ENCODE results near the gene CD82.

The CD82 gene

DNA sequence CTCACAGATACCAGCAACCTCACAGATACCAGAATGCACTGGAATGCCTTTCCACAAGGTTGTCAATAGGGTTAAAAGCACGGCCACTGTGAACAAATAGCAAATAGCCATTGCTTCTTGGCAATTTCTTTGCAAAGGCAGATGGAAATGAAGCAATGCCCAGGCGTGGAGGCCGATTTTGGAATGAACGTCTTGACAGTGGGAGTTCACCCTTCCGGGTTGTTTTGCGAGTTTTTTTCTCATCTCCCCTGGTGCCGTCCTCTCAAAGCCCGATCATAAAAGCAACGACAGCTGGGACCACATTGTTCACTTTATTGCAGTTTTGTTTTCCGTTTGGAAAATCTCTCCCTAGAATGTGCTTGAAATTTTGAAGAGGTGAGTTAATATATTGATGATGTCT, 38.0 kb upstream of the CD82 start:
- TF ChIP-seq, protein P1, sequence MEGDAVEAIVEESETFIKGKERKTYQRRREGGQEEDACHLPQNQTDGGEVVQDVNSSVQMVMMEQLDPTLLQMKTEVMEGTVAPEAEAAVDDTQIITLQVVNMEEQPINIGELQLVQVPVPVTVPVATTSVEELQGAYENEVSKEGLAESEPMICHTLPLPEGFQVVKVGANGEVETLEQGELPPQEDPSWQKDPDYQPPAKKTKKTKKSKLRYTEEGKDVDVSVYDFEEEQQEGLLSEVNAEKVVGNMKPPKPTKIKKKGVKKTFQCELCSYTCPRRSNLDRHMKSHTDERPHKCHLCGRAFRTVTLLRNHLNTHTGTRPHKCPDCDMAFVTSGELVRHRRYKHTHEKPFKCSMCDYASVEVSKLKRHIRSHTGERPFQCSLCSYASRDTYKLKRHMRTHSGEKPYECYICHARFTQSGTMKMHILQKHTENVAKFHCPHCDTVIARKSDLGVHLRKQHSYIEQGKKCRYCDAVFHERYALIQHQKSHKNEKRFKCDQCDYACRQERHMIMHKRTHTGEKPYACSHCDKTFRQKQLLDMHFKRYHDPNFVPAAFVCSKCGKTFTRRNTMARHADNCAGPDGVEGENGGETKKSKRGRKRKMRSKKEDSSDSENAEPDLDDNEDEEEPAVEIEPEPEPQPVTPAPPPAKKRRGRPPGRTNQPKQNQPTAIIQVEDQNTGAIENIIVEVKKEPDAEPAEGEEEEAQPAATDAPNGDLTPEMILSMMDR (IDR thresholded peaks at IDR 0.05; ENCODE audit: extremely low read depth, insufficient read depth, missing control alignments), result no peak
- in situ Hi-C loops (cut with MboI; ENCODE audit: low pct_unique_long_range_greater_than_20kb, low sequenced_read_pairs, unreplicated experiment), result loop anchor here (25.0 kb wide), 1 partner anchor 415 kb away; no protein-coding TSS in a partner anchor
- DNase-seq (ENCODE audit: low spot score), result no peak

DNA sequence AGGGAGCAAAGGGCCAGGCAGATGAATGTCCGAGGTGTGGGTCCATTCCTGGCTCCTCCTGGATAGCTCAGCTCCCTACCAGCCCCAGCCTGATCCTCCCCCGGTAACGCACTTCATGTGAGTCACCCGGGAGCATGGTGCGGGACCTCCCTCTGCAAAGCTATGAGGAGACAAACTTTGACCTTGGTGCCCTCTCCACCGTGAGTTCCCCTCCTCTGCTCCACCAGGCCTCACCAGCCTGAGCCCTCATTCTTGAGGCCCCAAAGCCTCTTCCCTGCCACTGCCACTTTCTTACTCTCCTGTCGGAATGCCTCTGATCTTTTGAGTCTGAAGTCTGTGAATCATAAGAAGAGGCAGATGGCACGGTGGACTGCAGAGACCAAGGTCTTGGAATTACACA, 37.4 kb upstream of the CD82 start:
- TF ChIP-seq, protein P1 (IDR thresholded peaks at IDR 0.05; ENCODE audit: extremely low read depth, insufficient read depth, missing control alignments), result no peak
- no peak for DNase-seq (ENCODE audit: low spot score)
- in situ Hi-C loops (cut with MboI; ENCODE audit: low pct_unique_long_range_greater_than_20kb, low sequenced_read_pairs, unreplicated experiment), result loop anchor here (25.0 kb wide), 1 partner anchor 416 kb away; no protein-coding TSS in a partner anchor

DNA sequence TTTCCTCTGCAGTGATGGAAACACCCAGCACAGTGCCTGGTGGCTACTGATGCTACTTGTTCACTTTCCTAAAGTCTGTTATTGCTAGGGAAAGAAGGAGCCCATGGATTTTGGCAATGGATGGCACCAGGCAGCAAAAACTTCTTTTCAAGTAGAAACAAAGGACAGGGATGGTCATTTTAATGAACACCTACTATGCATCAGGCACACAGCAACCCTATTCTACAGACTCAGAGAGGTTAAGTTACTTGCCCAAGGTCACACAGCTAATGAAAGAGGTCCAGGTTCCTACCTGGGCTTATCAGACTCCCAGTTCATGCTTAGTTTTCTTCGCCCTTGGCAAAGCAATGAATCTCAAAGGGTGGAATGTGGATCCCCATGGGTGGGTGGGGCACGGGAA, 36.9 kb upstream of the CD82 start:
- in situ Hi-C loops (cut with MboI; ENCODE audit: low pct_unique_long_range_greater_than_20kb, low sequenced_read_pairs, unreplicated experiment), result loop anchor here (25.0 kb wide), 1 partner anchor 416 kb away; no protein-coding TSS in a partner anchor

DNA sequence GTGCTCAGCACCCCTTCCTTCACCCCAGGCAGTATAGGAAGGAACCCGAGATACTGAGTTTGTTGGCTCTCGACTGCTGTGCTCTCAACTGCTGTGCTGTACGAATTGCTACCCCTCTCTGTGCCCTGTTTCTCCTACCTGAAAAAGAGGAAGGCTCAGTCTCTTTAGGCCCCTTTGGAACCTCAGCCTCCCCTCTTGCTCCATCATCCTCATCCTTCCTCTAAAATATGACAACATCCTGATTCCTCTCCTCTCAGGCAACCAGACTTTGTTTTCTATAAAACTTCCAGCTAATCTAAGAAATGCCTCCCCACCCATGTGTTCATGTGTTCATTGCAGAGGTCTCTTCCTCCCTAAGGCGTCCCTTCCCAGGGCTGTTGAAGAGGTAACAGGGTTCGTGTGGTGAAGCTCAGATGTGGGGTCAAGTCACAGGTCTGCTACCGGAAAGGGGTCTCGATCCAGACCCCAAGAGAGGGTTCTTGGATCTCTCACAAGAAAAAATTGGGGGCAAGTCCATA, 35.5 kb upstream of the CD82 start:
- DNase-seq (ENCODE audit: low spot score), result no peak
- TF ChIP-seq, protein P1 (IDR thresholded peaks at IDR 0.05; ENCODE audit: extremely low read depth, insufficient read depth, missing control alignments), result no peak
- in situ Hi-C loops (cut with MboI; ENCODE audit: low pct_unique_long_range_greater_than_20kb, low sequenced_read_pairs, unreplicated experiment), result loop anchor here (25.0 kb wide), 1 partner anchor 418 kb away; no protein-coding TSS in a partner anchor

More for the DNA sequence above, 36.9 kb upstream of the CD82 start:
- DNase-seq (ENCODE audit: low spot score), result no peak
- TF ChIP-seq, protein P1 (IDR thresholded peaks at IDR 0.05; ENCODE audit: extremely low read depth, insufficient read depth, missing control alignments), result no peak

DNA sequence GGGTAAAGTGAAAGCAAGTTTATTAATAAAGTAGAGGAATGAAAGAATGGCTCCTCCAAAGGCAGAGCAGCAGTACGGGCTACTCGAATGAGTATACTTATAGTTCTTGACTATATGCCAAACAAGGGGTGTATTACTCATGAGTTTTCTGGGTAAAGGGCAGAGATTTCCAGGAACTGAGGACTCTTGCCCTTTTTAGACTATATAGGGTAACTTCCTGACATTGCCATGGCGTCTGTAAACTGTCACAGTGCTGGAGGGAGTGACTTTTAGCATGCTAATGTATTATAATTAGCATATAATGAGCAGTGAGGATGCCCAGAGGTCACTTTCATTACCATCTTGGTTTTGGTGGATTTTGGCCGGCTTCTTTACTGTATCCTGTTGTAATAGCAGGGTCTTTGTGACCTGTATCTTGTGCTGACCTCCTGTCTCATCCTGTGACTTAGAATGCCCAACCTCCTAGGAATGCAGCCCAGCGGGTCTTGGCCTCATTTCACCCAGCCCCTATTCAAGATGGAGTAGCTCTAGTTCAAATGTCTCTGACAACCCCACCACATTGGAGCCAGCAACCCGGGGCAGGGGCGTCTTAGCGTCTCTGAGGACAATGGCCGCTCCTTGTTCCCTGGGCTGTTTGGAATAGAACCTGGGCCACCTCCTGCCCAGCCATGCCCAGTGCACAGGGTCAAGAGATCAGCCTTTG, 34.9 kb upstream of the CD82 start:
- TF ChIP-seq, protein P1 (IDR thresholded peaks at IDR 0.05; ENCODE audit: extremely low read depth, insufficient read depth, missing control alignments), result no peak
- no peak for DNase-seq (ENCODE audit: low spot score)
- in situ Hi-C loops (cut with MboI; ENCODE audit: low pct_unique_long_range_greater_than_20kb, low sequenced_read_pairs, unreplicated experiment), result loop anchor here (25.0 kb wide), 1 partner anchor 418 kb away; no protein-coding TSS in a partner anchor

DNA sequence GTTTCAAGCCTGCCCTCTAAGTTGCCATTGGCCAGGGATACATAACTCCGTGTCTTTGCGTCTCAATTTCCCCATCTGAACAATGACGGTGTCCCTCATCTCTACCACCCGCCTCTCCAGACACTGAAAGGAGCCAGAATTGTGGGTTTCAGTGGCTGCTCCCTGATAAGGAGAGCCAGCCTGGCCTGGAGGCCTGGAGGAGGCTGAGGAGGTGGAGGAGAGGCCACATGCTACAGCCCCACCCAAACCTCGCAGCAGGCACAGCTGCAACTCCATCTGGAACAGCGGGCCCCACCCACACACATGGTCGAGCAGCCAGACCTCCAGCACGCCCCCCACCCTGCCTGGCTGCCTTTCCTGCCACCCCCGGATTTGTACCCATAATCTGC, 34.4 kb upstream of the CD82 start:
- in situ Hi-C loops (cut with MboI; ENCODE audit: low pct_unique_long_range_greater_than_20kb, low sequenced_read_pairs, unreplicated experiment), result loop anchor here (25.0 kb wide), 1 partner anchor 419 kb away; no protein-coding TSS in a partner anchor
- no peak for DNase-seq (ENCODE audit: low spot score)
- TF ChIP-seq, protein P1 (IDR thresholded peaks at IDR 0.05; ENCODE audit: extremely low read depth, insufficient read depth, missing control alignments), result no peak

All from GM13977 (cell line).